HG03064 (cell line): ENCODE data around the gene ARMS2.

ENCODE experiments used
- ATAC-seq: cut with Tn5 transposase; IDR thresholded peaks from one replicate; pipeline ENCODE4 v1.9.1; 2021; ENCODE audit warnings: low read depth; ENCODE audit not compliant: unreplicated experiment

ARMS2 gene

GRCh38 chr10:122468926-122469781 lies 14.7 kb downstream of the ARMS2 start:
- no peak for ATAC-seq

DNA sequence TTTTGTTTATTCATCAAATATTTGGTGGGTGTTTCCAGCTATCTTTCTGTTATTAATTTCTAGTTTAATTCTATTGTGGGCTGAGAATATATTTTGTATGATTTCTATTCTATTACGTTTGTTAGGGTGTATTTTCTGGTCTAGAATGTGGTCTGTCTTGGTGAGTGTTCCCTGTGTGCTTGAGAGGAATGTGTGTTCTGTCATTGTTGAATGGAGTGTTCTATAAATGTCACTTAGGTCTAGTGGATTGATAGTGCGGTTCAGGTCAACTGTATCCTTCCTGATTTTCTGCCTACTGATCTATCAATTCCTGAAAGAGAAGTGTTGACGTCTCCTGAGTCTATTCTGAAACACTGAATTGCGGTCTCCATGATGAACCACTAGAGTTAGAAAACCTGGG lies 15.4 kb downstream of the ARMS2 start:
- ATAC-seq, result no peak

DNA sequence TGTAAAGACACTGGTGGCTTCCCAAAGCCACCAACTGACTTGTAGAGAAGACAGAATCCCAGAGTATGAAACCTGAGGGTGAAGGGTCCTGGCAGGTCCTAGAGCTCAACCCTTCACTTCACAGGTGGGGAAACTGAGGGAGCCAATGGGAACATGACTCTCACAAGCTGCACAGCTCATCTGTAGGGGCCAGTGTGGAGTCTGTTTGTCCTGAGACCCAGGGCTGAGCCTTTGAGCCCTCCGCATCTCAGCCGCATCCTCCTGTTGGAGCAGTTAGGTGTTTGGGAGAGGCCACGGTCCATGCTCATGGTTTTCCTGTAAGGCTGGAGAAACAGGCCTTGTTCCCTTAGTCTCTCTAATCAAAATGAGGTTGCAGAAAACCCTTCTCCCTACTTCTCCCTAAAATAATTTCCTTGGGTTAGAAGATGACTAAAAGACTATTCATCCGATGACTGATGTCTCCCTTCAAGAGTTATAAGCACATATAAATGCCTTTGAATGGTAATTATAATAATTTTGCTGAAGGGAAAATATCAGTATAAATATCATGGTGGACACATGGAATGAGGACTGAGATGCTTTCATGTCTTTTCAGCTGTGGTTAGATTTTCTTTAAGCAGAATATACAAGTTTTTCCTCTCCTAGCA lies 17.2 kb downstream of the ARMS2 start:
- ATAC-seq, result no peak

DNA sequence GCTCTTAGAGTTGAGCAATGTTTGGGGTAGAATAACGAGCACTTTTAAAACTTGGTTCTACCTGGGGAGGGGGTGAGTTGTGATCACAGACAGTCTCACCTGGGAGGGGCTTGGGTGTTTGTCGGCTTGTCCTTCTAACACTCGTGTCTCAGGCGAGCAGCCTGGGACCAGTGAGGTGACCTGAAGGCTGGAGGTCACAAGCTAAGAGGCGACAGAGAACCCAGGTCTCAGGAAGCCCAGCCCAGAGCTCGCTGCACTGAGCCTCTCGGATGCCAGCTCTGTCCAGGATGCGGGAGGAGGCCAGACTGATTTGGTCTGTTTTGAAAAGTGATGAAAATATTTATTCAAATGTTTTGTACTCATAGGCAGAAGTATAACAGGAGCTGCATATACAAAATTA lies 18.7 kb downstream of the ARMS2 start:
- no peak for ATAC-seq

GRCh38 chr10:122474131-122474818 lies 19.8 kb downstream of the ARMS2 start:
- ATAC-seq, result no peak

- ATAC-seq, result no peak
Observed at GRCh38 chr10:122475100-122475499, 20.6 kb downstream of the ARMS2 start.

GRCh38 chr10:122475591-122476332 lies 21.3 kb downstream of the ARMS2 start:
- no peak for ATAC-seq

DNA sequence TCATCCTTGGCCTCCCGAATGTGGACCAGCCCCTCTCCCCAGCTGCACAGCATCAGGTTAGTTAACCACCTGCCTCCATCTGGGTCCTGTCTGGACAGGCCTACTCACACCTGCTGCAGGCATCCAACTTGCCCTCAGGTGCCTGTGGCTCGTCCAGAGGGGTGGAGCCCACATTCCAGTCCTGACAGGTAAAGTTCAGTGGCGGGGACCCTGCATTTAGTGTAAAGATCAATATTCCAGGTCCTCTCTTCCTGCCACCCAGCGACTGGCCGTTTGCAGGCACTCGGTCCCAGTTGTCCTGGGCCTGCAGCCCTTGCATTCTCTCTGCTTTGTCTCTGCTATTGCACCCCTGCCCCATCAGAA lies 21.9 kb downstream of the ARMS2 start:
- no peak for ATAC-seq

GRCh38 chr10:122477436-122477835 lies 23.0 kb downstream of the ARMS2 start:
- ATAC-seq, result no peak

DNA sequence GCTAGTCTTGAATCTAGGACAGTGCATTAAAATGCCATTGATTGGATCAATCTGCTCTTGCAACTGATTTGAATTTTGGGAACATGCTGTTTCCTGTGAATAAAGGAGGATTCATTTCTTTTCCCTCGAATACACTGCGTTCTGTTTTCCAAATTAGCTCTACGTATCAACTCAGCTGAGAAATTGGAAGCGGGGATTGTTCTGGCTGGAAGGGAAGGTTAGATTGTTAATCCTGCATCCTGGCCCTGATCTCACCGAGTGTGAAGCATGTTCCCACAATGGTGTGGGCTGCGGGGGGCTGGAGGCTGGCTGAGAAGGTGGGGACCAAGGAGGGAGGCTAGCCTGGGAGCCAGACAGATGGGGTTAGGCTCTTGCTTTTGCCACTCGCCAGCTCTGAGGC lies 24.5 kb downstream of the ARMS2 start:
- no peak for ATAC-seq

GRCh38 chr10:122480146-122480833 lies 25.8 kb downstream of the ARMS2 start:
- no peak for ATAC-seq

DNA sequence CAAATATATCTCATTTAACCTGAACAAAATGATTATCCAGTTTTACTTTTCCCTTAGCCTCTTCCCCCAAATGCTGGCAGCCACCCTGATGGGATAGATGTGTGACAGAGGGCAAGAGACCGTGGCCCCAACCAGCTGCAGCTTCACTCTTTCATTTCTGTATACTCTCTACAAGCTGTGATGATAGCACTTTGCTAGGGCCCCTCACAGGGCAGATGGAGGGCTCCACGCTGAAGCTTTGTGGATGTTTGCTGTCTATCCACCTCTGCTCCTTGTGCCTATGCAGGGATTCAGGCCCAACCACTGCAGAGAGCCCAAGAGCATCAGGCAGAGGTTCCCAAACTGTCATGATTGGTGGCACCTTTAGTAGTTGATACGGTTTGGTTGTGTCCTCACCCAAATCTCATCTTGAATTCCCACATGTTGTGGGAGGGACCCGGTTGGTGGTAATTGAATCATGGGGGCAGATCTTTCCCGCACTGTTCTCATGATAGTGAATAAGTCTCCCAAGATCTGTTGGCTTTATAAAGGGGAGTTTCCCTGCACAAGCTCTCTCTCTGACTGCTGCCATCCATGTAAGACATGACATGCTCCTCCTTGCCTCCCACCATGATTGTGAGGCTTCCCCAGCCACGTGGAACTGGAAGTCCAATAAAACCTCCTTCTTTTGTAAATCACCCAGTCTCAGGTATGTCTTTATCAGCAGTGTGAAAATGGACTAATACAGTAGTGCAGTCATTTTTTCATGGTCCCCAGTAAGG lies 27.0 kb downstream of the ARMS2 start:
- ATAC-seq, result no peak

- ATAC-seq, result no peak
Observed at GRCh38 chr10:122484276-122485060, 30.0 kb downstream of the ARMS2 start.

GRCh38 chr10:122485670-122486069 lies 31.2 kb downstream of the ARMS2 start:
- no peak for ATAC-seq

- no peak for ATAC-seq
Observed at GRCh38 chr10:122486406-122487080, 32.1 kb downstream of the ARMS2 start.

GRCh38 chr10:122487174-122487765 lies 32.8 kb downstream of the ARMS2 start:
- no peak for ATAC-seq

DNA sequence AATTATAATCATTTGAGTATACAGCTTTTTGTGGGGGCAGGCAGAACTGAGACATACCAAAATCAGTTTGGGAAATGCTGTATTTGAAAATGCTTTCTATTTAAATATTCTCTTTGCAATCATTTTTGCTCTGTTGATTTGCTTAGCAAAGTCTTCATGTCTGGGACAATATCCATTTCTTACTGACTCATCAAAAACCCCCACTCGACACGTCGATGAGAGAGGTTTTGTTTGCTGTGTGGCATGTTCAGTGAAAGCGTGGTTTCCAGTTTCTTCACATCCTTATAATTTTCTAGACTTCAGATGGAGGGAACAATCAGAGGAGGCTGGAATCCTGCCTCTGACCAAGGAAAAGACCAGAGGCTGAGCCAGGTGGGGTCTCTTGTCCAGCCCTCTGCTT lies 35.8 kb downstream of the ARMS2 start:
- no peak for ATAC-seq
